SK-N-SH (cell line): ENCODE data around the gene TCF23.

Experiments used
- EP300 ChIP-seq, 2 experiments: IDR thresholded peaks; 2 replicates each; pipeline versions ENCODE4 v1.4.0 to v1.6.1; 2012; ENCODE audit warnings: borderline replicate concordance in 1 of 2, low read depth in 1 of 2, low read length in 1 of 2
- JUND ChIP-seq: IDR thresholded peaks from 2 replicates; pipeline ENCODE4 v1.4.0; 2012
- MAX ChIP-seq: IDR thresholded peaks from 2 replicates; pipeline ENCODE4 v1.4.0; 2012; ENCODE audit warnings: low read depth
- MEF2A ChIP-seq: IDR thresholded peaks from 2 replicates; pipeline ENCODE4 v1.4.0; 2012; ENCODE audit warnings: low read depth, borderline replicate concordance
- MXI1 ChIP-seq: IDR thresholded peaks from 2 replicates; pipeline ENCODE4 v1.6.1; 2012; ENCODE audit warnings: mild to moderate bottlenecking, low read depth, low read length, improper control_type of control experiment
- POLR2AphosphoS5 ChIP-seq: IDR thresholded peaks from 2 replicates; pipeline ENCODE4 v1.6.1; 2012; ENCODE audit warnings: low read depth, low read length
- REST ChIP-seq: IDR thresholded peaks from 2 replicates; pipeline ENCODE4 v1.6.1; 2012; ENCODE audit warnings: mild to moderate bottlenecking, low read depth, low read length, moderate library complexity
- RFX5 ChIP-seq: IDR thresholded peaks from 2 replicates; pipeline ENCODE4 v1.6.1; 2012; ENCODE audit warnings: mild to moderate bottlenecking, improper control_type of control experiment, low read length
- SIN3A ChIP-seq: IDR thresholded peaks from 2 replicates; pipeline ENCODE4 v1.6.1; 2012; ENCODE audit warnings: low read depth, mild to moderate bottlenecking, low read length, moderate library complexity, borderline replicate concordance
- YY1 ChIP-seq: IDR thresholded peaks from 2 replicates; pipeline ENCODE4 v1.4.0; 2012; ENCODE audit warnings: low read depth, mild to moderate bottlenecking
- ZBTB33 ChIP-seq: IDR thresholded peaks from 2 replicates; pipeline ENCODE4 v1.4.0; 2012; ENCODE audit warnings: low read depth, borderline replicate concordance
- TF ChIP-seq, protein P1 (sequence below): fragments of 200-600 bp; sonication (generic); IDR thresholded peaks from 2 replicates; pipeline ENCODE4 v1.6.1; 2017; ENCODE audit warnings: antibody characterized with exemption, mild to moderate bottlenecking, moderate library complexity
- TF ChIP-seq, protein P2 (sequence below): fragments of 150-350 bp; IDR thresholded peaks from 2 replicates; pipeline ENCODE4 v1.6.1; 2017; ENCODE audit warnings: antibody characterized with exemption, low read length, low read depth, borderline replicate concordance

GRCh38 chr2:27175330-27175729, 26.5 kb downstream of the TCF23 start:
- TF ChIP-seq REST (no peak), SIN3A (no peak), ZBTB33 (no peak), MAX (no peak), EP300 (IDR thresholded peaks at IDR 0.05; ENCODE audit: borderline replicate concordance in 1 of 2, low read depth in 1 of 2, low read length in 1 of 2) (no peak), MXI1 (no peak), MEF2A (no peak), RFX5 (no peak), YY1 (no peak), POLR2AphosphoS5 (no peak), JUND (no peak)
- TF ChIP-seq, protein P1, sequence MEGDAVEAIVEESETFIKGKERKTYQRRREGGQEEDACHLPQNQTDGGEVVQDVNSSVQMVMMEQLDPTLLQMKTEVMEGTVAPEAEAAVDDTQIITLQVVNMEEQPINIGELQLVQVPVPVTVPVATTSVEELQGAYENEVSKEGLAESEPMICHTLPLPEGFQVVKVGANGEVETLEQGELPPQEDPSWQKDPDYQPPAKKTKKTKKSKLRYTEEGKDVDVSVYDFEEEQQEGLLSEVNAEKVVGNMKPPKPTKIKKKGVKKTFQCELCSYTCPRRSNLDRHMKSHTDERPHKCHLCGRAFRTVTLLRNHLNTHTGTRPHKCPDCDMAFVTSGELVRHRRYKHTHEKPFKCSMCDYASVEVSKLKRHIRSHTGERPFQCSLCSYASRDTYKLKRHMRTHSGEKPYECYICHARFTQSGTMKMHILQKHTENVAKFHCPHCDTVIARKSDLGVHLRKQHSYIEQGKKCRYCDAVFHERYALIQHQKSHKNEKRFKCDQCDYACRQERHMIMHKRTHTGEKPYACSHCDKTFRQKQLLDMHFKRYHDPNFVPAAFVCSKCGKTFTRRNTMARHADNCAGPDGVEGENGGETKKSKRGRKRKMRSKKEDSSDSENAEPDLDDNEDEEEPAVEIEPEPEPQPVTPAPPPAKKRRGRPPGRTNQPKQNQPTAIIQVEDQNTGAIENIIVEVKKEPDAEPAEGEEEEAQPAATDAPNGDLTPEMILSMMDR: no peak
- TF ChIP-seq, protein P2, sequence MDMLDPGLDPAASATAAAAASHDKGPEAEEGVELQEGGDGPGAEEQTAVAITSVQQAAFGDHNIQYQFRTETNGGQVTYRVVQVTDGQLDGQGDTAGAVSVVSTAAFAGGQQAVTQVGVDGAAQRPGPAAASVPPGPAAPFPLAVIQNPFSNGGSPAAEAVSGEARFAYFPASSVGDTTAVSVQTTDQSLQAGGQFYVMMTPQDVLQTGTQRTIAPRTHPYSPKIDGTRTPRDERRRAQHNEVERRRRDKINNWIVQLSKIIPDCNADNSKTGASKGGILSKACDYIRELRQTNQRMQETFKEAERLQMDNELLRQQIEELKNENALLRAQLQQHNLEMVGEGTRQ: no peak
